Stimulated activated CD8-positive, alpha-beta memory T cell treated with anti-CD3 and anti-CD28 coated beads, Interleukin-12 subunit alpha, Interleukin-12 subunit beta, amount 100 ng/mL, for 24 hours (primary cell): Measurements from ENCODE around the gene SPTBN1.
"Not testable (repeated sequence)": the region's sequence is repeated elsewhere in the genome, so short reads cannot be mapped to it uniquely, and the experiment has no call there.

ENCODE experiments used
- DNase-seq: peaks from one replicate; pipeline ENCODE4 v3.0.0-alpha.2; 2020; ENCODE audit errors: extremely low read depth

Gene SPTBN1

DNA sequence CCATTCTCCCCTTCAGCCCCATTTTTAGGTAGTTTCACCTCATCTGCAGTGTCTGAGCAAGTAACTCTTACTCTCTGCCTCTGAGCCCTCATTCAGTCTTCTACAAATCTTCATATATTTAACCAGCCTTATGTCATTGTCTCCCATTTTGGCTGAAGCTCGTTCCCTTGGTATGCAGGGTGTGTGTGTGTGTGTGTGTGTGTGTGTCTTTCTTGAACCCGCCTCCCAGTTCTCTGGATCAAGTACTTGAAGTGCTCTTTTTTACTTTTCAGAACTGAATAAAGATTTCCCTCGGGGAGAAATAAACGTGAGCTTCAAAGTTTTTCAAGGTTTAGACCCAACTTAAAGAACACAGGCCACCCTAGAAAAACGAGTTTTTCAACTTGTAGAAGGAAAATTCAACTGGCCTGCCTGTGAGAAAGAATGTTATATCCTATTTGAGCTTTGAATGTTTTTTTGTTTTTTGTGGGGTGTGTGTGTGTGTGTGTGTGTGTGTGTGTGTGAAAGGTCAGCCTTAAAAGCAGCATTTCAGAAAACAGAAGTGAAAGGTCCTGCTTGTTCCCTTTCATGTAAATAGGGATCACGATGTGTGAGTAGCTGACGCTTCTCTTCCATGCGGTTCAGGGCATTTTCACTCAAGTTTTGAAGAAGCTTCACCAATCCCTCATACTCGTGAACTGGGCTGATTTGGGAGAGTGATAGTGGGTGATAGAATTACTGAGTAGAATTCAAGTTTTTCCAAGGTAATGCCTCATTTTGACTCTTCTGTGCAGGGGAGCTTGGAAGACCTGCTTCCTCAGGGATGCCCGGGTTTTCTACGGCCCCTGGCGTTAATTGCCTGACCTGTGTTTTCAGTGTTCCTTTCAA is 216.7 kb downstream of the SPTBN1 start:
- DNase-seq, result no peak

DNA sequence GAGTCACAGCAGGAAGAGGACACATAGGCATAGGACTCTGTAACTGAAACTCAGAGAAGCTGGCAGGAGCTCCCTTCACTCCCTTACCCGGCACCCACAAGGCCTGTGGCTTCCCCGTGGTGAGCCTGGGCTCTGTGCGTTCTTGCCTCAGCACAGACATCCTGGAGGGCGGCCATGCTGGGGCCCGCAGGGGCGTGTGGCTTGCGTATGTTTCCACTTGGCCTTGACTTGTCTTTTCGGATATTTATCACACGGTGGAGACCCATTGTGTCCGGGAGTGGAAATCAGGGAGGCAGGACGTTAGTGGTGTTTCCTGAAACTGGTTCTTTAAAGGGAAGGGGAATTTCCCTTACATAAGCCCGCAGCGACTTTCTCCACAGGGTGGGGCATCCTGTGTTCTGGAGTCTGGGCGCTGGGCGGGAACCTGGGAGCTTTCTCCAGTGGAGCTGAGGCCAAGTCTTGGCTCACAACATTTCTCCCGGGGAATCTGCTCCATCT is 217.4 kb downstream of the SPTBN1 start:
- no peak for DNase-seq

DNA sequence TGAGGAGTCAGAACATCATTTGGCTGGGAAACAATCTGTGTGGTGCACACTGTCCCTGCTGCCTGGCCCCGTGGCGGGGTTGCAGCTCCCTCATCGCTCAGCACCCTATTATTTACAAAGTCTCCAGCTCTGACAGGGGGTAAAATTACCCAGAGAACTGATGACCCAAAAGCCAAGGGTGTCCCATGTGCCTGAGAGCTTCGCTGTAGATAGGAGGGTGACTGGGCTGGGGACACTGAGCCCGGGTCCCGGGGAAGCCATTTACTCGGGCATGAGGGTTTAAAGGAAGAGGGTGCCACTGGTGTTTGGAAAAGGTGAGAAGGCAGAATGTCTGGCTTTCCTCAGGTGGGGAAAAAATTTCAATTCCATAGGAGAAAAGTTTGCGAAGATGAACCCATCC is 219.2 kb downstream of the SPTBN1 start:
- DNase-seq, result no peak

DNA sequence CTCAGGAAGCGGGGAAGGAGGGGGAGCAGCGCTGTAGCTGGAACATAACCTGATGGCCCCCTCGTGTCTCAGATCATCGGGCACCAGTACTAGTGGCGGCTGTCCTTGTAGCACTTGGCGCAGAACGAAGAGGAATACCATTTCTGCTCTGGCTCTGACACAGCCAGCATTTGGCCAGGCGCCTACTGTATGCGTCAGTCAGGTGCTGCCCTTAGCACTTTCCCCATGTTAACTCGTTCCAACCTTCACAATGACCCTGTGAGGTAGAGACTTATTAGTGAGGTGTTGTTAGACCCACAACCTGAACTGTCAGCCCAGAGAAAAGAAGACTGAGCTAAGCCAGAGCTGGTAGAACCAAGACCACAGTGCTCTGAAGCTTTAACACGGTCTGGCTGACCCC is 219.6 kb downstream of the SPTBN1 start:
- no peak for DNase-seq

DNA sequence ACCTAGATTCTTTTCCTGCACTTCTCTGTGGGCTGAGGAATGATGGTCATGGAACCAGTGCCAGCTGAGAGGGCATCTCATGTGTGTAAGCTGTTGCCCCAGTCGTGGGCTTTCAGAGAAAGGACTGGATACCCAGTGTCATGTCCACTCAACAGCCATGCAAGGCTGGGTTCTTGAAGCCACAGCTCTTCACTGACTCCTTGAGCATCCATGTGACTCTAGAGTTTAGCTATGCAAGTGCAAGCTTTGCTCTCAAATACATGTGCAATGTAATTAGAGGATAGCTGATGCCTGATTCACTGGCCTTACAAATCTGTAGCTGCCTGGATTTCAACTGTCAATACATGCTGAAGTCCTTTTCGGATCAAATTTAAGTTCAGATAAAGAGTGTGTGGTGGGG is 220.5 kb downstream of the SPTBN1 start:
- no peak for DNase-seq

DNA sequence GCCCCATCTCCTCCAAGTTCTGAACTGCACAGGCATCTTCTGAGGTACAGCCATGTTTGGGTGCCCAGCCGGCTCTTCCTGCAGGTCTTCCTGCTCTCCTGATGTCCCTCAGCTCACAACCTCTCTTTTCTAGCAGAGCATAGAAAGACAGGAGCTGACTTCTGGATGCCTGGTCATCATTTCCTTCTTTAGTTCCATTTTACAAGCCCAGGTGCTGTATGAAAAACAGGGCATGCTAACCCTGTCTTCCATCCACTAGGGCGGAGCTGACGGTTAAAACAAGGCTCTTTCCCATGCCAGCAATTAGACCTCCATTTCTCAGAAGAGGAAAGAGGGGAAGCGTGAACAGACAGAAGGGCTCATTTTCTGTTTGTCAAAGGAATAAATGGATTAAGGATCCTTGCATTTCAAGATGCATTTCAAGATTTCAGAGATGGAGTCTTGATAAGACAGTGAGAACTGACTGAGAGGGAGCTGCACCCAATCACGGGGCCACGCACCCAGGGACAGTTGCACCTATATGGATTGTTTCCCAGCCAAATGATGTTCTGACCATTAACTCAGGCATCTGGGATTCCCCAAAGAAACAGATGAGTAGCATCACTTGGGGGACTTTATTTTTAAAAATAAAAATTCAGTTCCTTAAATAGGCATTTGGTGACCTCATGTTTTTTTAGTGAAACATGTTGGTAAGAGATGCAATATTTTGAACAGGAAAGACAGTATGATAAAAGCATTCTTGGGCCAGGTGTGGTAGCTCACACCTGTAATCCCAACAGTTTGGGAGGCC is 221.5 kb downstream of the SPTBN1 start:
- DNase-seq, result no peak

DNA sequence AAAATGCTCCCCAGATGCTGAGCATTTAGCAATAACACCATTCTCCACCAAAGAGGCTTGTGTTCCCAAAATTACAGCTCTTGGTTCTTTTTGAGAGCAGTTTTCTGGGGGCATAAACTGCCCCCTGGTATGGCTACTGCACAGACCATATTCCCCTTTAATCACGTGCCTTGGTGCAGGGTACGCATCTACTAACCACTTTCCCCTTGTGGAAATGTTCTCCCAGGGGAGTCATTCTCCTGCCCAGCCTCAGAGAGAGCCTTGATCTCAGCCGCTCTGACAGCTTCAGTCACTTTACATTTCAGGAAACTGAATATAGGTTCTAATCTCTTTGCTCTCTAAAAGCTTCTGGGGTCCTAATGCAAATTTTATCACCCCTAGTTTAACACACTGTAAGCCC is 222.6 kb downstream of the SPTBN1 start:
- no peak for DNase-seq

DNA sequence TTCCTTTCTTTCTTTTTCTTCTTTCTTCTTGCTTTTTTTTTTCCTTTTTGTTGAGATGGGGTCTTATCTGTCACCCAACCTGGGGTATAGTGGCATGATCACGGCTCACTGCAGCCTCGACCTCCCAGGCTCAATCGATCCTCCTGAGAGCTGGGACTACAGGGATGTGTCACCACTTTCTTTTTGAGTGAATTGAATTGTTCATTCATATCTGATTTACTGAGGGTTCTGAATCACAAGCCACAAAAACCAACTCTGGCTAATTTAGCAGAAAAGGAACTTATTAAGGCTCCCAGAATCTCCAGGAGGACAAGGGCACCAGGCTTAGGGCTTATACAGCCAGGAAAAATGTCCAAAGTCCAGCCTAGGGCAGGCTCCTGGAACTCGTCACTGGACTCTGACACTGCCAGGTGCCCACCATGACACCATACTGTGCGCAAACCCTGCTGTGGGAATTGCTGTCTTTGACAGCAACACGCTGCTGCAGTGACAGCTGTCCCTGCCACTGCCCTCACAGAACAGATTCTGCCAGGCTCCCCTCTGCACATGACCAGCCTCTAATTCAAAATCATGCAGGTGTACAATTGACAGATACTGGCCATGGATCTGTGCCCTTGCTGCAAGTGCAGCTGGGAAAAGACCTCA is 224.4 kb downstream of the SPTBN1 start:
- DNase-seq, result no peak

DNA sequence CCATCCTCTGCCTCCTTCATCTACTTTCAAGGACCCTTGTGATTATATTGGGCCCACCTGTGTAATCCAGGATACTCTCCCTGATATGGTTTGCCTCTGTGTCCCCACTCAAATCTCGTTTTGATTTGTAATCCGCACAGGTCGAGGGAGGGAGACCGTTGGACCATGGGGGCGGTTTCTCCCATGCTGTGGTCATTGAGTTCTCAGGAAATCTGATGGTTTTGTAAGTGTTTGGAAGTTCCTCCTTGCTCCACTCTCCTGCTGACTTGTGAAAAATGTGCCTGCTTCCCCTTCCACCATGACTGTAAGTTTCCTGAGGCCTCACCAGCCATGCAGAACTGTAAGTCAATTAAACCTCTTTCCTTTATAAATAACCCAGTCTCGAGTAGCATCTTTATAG is 225.3 kb downstream of the SPTBN1 start:
- no peak for DNase-seq

DNA sequence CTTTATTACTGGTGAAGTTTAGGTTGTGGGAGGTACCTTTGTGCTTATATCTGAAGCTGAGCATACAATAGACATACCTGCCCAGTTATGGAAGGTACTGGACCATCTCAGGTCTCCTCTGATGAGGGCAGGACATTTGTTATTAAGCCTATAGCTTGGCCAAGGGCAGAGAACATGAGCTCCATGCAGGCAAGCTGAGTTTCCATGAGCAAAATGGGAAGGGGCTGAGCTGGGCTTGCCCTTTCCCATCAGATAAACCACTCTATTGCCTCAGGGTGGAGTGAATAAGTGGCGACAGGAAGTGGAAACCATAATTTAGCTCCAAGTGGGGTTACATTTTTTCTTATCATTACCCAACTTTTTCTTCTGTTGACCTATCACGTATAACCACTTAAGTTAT is 227.5 kb downstream of the SPTBN1 start:
- no peak for DNase-seq

DNA sequence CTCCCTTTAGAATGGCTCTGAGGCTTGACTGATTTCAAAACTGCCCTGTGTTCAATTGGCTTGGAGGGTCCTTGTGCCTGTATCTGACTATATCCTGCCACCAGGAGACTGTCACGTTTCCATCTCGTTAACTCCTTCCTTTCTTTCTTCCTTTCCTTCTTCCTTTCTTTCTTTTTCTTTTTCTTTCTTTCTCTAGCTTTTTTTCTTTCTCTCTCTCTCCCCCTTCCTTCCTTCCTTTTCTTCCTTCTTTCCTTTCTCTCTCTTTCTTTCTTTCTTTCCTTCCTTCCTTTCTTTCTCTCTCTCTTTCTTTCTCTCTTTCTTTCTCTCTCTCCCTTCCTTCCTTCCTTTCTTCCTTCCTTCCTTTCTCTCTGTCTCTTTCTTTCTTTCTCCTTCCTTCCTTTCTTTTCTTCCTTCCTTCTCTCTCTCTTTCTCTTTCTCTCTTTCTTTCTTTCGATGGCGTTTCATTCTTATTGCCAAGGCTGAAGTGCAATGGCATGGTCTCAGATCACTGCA is 229.2 kb downstream of the SPTBN1 start:
- no peak for DNase-seq

DNA sequence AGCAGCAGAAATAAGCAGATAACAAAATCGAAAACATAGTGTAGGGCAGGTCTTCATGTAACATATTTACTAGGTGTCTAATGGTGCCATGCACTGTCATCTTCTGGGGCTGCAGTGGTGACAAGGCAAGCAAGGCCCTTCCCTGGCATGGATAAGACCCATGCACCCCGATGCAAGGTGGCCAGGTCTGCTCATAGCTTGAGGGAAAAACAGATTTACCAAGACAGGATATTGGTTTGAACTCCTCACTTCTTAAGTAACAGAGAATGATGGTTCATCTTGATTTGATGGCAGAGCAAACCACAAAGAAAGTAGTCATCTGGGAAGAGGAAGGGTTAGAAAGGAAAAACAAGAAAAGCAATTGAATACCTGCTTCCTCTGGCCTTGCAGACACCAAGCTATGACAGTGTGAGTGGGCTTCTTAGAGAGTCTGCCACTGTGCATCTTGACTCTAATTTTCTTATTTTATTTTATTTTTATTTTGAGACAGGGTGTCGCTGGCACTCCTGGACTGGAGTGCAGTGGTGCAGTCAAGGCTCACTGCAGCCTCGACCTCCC is 231.5 kb downstream of the SPTBN1 start:
- DNase-seq, result no peak

DNA sequence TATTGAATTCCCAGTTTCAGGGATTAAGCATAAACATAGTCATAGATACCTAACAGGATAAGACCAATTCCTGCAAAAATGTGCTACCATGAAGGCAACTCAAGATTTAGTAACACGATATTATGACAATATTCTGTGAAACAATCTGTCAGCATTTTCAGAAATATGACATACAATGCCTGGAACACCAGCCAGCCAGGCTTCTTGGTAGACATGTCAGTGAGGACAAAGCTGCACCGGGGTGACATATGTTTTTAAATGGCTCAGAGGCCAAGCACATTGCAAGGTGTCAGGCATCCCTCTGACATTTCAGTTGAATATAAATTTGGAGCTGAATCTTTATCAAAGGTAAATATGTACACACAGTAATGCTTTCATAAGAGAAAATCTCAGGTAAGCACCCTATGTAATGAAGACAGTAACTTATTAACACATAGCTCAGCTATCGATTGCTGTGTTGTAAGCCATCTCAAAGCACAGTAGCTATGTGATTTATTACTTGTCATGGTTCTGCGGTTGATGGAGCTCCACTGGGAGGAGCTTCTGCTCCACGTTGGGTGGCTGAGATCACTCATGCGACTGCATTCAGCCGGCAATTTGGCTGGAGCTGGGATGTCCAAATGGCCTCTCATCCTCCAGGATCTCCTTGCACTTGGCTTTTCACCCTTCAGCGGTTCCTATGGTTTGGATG is 235.5 kb downstream of the SPTBN1 start:
- no peak for DNase-seq

DNA sequence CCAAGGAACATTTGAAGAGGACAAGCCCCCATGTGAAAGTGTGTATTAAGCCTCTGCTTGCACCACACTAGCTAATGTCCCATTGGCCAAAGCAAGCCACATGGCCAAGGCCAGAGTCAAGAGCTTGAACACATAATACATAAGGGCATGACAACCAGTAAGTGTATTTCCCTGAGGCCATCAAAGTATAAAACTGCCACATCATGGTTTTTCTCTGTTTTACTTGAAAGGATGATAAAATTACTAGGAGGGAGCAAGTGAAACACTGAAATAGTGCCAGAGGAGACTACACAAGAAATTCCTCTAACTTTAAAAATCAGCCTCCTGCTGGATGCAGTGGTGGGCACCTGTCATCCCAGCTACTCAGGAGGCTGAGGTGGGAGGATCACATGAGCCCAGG is 236.4 kb downstream of the SPTBN1 start:
- no peak for DNase-seq

DNA sequence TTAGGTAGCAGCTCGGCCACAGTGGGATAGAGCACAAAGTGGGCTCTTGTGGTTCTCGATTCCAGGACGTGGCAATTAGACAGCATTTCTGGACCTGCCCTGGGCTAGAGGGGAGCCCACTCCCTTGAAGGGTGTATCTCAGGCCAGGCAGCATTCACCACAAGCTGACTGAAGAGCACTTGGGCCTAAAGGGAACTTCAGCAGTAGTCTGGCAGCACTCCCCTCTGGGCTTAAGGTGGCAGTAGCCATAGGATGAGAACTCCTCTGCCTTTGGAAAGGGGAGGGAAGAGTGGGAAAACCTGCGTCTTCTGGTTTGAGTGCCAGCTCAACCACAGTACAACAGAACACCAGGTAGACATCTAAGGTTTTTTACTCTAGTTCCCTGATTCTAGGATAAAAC is 239.3 kb downstream of the SPTBN1 start:
- no peak for DNase-seq

DNA sequence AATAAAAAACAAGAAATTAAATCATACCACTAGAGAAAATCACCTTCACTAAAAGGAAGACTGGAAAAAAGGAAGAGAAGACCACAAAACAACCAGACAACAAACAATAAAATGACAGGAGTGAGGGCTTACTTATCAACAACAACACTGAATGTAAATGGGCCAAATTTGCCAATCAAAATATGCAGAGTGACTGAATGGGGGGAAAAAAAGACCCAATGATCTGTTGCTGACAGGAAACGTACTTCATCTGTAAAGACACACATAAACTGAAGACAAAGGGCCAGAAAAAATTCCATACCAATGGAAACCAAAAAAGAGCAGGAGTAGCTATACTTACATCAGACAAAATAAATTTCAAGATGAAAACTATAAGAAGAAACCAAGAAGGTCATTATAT is 241.8 kb downstream of the SPTBN1 start:
- no peak for DNase-seq

DNA sequence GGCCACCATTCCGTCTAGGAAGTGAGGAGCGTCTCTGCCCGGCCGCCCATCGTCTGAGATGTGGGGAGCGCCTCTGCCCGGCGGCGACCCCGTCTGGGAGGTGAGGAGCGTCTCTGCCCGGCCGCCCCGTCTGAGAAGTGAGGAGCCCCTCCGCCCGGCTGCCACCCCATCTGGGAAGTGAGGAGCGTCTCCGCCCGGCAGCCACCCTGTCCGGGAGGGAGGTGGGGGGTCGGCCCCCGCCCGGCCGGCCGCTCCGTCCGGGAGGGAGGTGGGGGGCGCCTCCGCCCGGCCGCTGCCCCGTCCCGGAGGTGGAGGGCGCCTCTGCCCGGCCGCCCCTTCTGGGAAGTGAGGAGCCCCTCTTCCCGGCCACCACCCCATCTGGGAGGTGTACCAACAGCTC is 242.8 kb downstream of the SPTBN1 start:
- not testable (repeated sequence) for DNase-seq

DNA sequence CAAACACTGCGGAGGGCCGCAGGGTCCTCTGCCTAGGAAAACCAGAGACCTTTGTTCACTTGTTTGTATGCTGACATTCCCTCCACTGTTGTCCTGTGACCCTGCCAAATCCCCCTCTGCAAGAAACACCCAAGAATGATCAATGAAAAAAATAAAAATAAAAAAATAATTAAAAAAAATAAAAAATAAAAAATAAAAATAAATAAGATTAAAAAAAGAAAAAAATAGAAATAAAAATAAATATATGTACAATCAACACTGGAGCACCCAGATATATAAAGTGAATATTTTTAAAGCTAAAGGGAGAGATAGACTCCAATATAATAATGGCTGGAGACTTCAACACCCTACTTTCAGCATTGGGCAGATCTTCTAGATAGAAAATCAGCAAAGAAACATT is 243.5 kb downstream of the SPTBN1 start:
- DNase-seq, result no peak

DNA sequence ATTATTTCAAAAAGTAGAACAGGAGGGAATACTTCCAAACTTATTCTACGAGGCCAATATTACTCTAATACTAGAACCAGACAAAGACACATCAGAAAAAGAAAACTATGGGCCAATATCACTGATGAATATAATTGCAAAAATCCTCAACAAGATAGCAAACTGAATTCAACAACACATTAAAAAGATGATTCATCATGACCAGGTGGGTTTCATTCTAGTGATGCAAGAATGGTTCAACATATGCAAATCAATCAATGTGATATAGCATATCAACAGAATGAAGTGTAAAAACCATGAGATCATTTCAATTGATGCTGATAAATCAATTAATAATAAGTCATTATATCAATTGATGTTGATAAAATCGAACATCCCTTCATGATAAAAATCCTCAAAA is 244.9 kb downstream of the SPTBN1 start:
- DNase-seq, result no peak

DNA sequence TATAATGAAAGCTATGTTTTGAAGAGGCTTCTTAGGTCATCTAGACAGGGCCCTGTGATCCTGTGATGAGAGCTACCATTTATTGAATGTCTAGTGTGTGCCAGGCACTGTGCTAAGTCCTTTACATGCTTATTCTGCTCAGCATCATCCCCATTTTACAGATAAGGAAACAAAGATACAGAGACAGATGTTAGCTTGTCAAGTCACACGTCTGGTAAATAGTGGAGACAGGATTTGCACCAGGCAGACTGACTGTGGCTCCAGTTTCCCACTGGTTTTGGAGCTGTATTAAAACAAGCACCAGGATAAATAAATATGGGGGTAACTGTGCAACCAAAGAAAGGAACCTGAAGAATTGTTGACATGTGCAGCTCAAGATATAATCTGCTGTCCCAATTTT is 248.1 kb downstream of the SPTBN1 start:
- DNase-seq, result no peak
